PC-9 (cell line): Measurements from ENCODE around the gene UGT2B11.

Experiments
- EZH2 ChIP-seq: fragments of 200-600 bp; sonication (generic); IDR thresholded peaks from 2 replicates; pipeline ENCODE4 v1.8.0; 2017; ENCODE audit warnings: antibody characterized with exemption, low read depth
- TF ChIP-seq, protein P1 (sequence below): fragments of 200-600 bp; sonication (generic); conservative IDR thresholded peaks from 2 replicates; pipeline ENCODE4 v1.6.1; 2017; ENCODE audit warnings: mixed run types, antibody characterized with exemption, mild to moderate bottlenecking, moderate library complexity

- TF ChIP-seq, protein P1, sequence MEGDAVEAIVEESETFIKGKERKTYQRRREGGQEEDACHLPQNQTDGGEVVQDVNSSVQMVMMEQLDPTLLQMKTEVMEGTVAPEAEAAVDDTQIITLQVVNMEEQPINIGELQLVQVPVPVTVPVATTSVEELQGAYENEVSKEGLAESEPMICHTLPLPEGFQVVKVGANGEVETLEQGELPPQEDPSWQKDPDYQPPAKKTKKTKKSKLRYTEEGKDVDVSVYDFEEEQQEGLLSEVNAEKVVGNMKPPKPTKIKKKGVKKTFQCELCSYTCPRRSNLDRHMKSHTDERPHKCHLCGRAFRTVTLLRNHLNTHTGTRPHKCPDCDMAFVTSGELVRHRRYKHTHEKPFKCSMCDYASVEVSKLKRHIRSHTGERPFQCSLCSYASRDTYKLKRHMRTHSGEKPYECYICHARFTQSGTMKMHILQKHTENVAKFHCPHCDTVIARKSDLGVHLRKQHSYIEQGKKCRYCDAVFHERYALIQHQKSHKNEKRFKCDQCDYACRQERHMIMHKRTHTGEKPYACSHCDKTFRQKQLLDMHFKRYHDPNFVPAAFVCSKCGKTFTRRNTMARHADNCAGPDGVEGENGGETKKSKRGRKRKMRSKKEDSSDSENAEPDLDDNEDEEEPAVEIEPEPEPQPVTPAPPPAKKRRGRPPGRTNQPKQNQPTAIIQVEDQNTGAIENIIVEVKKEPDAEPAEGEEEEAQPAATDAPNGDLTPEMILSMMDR, result no peak
- TF ChIP-seq EZH2, result no peak
Observed at GRCh38 chr4:69154021-69154420, 60.5 kb downstream of the UGT2B11 start.
